NCI-H524 (cell line): ENCODE results near the gene POLR3A.
A peak's percentile ranks its signal among the peaks of the same experiment; 100 is the strongest.

Source experiments
- DNase-seq, 2 experiments: peaks; one replicate each; lab custom pipeline; 2025; lab: John Stamatoyannopoulos, UW

POLR3A gene

GRCh38 chr10:77977934-77978333 is 51.4 kb downstream of the POLR3A start:
- DNase-seq: no peak

- no peak for DNase-seq
Measured at GRCh38 chr10:77977016-77977415, 52.3 kb downstream of the POLR3A start.

GRCh38 chr10:77975086-77975666 is 54.1 kb downstream of the POLR3A start:
- DNase-seq: no peak

- peak in 1 of 2 experiments; percentile 8 for DNase-seq
Measured at GRCh38 chr10:77974396-77975074, 54.8 kb downstream of the POLR3A start.

- peak; percentile 43 to 78 for DNase-seq
Measured at GRCh38 chr10:77973276-77973675, 56.0 kb downstream of the POLR3A start.

- no peak for DNase-seq
Measured at GRCh38 chr10:77972148-77972547, 57.2 kb downstream of the POLR3A start.

GRCh38 chr10:77971804-77972144 is 57.5 kb downstream of the POLR3A start:
- DNase-seq: no peak

GRCh38 chr10:77970869-77971803 is 58.2 kb downstream of the POLR3A start:
- no peak for DNase-seq

GRCh38 chr10:77969114-77969513 is 60.2 kb downstream of the POLR3A start:
- no peak for DNase-seq

GRCh38 chr10:77967611-77968022 is 61.7 kb downstream of the POLR3A start:
- DNase-seq: peak in 1 of 2 experiments; percentile 30

GRCh38 chr10:77965294-77965693 is 64.0 kb downstream of the POLR3A start:
- DNase-seq: no peak

GRCh38 chr10:77964811-77965210 is 64.5 kb downstream of the POLR3A start:
- DNase-seq: no peak

- DNase-seq: no peak
Measured at GRCh38 chr10:77963901-77964300, 65.4 kb downstream of the POLR3A start.

- DNase-seq: no peak
Measured at GRCh38 chr10:77962350-77963146, 66.8 kb downstream of the POLR3A start.

GRCh38 chr10:77961668-77962067 is 67.6 kb downstream of the POLR3A start:
- DNase-seq: no peak

- no peak for DNase-seq
Measured at GRCh38 chr10:77960829-77961329, 68.4 kb downstream of the POLR3A start.

GRCh38 chr10:77959887-77960455 is 69.3 kb downstream of the POLR3A start:
- DNase-seq: no peak

- DNase-seq: no peak
Measured at GRCh38 chr10:77959384-77959783, 69.9 kb downstream of the POLR3A start.

GRCh38 chr10:77955136-77955535 is 74.2 kb downstream of the POLR3A start:
- peak in 1 of 2 experiments; percentile 5 for DNase-seq

GRCh38 chr10:77949167-77949566 is 80.1 kb downstream of the POLR3A start:
- no peak for DNase-seq

GRCh38 chr10:77946084-77946483 is 83.2 kb downstream of the POLR3A start:
- no peak for DNase-seq
